ENCODE measurements around the gene ZNF536. TPM values are rescaled to one million over a fixed set of nuclear protein-coding genes. Genes with fewer than 3 reads are reported as not detected.

The ZNF536 gene
- total and polyA plus RNA-seq, 2 of the 4 experiments (the other 2 are of a cell fraction) = not detected

- H3K9me1 ChIP-seq (ENCODE audit: insufficient read depth, low read length) = no peaks in the 10 kb centered on the region
- H3K4me3 ChIP-seq (ENCODE audit: insufficient read depth, low read depth, low read length) = no peak overlapping the region
- H3K18ac ChIP-seq (ENCODE audit: low read depth, low read length) = no peak overlapping the region
- H3K27me3 ChIP-seq (ENCODE audit: control insufficient read depth, insufficient read depth, low read length) = no peaks in the 10 kb centered on the region
- whole genome bisulfite sequencing, 2 experiments (ENCODE audit: extremely low coverage in 2 of 2, insufficient read length in 1 of 2) = 40% methylated on average over 1 of the region's 7 CpGs; no CpG with 5 or more reads in 1 of the 2 experiments
- H2AFZ ChIP-seq (replicated peaks; ENCODE audit: low read length, poor library complexity) = no peak overlapping the region
- H3K23ac ChIP-seq (ENCODE audit: low read depth, low read length) = no peak overlapping the region
- no peak overlapping the region for H2AK9ac ChIP-seq (replicated peaks; ENCODE audit: low read depth, low read length, poor library complexity)
- H4K8ac ChIP-seq (ENCODE audit: low read depth in 2 of 2, low read length in 2 of 2) = no peak overlapping the region
- intact Hi-C loops (cut with micrococcal nuclease) = no loop called here
- H3K27ac ChIP-seq (ENCODE audit: insufficient read depth, low read length) = no peak overlapping the region
- H3K9ac ChIP-seq (ENCODE audit: low read depth, low read length) = no peak overlapping the region
- no peaks in the 10 kb centered on the region for H3K36me3 ChIP-seq (ENCODE audit: control insufficient read depth, insufficient read depth, low read length)
- no peak overlapping the region for H2BK15ac ChIP-seq (ENCODE audit: low read depth, low read length)
- H3K9me3 ChIP-seq (ENCODE audit: control insufficient read depth, insufficient read depth, low read length) = peaks cover 37% of the 10 kb centered on the region
- H2BK5ac ChIP-seq (ENCODE audit: low read depth, low read length, poor library complexity, severe bottlenecking) = no peak overlapping the region
- no peak overlapping the region for H3K4ac ChIP-seq (ENCODE audit: low read depth, low read length)
- no peak overlapping the region for H2AK5ac ChIP-seq (ENCODE audit: low read depth, low read length)
- DNase-seq (no peak), ATAC-seq (ENCODE audit: low read depth) (no peak)
- CTCF ChIA-PET = no interaction called here
- H4K20me1 ChIP-seq (ENCODE audit: insufficient read depth, low read length) = no peaks in the 10 kb centered on the region
- no peak overlapping the region for H3K56ac ChIP-seq (ENCODE audit: extremely low read depth, insufficient read depth, low read length)
- H3K4me2 ChIP-seq (ENCODE audit: low read depth, low read length) = no peak overlapping the region
- H4K91ac ChIP-seq (ENCODE audit: insufficient read depth, low read depth, low read length) = no peak overlapping the region
- BruUV-seq (replicated peaks) = no TSS peak
- TF ChIP-seq NFE2L2 (IDR thresholded peaks at IDR 0.05; ENCODE audit: low read depth, low read length) (no peak), SMC3 (IDR thresholded peaks at IDR 0.05; ENCODE audit: low read depth, low read length) (no peak), POLR2A (IDR thresholded peaks at IDR 0.05; ENCODE audit: low read depth, low read length) (no peak), ELK1 (IDR thresholded peaks at IDR 0.05; ENCODE audit: borderline replicate concordance, low read depth, low read length) (no peak), CEBPB (IDR thresholded peaks at IDR 0.05; ENCODE audit: low read depth, low read length) (no peak), RCOR1 (IDR thresholded peaks at IDR 0.05; ENCODE audit: insufficient replicate concordance, low read length) (no peak), MAZ (IDR thresholded peaks at IDR 0.05; ENCODE audit: borderline replicate concordance, low read depth, low read length) (no peak), MAFK (IDR thresholded peaks at IDR 0.05; ENCODE audit: low read depth, low read length) (no peak), BHLHE40 (IDR thresholded peaks at IDR 0.05; ENCODE audit: low read depth, low read length) (no peak), CTCF (conservative IDR thresholded peaks at IDR 0.05; ENCODE audit: low read depth, low read length) (no peak), FOS (IDR thresholded peaks at IDR 0.05; ENCODE audit: low read depth, low read length) (no peak), USF2 (IDR thresholded peaks at IDR 0.05; ENCODE audit: low read depth, low read length) (no peak), MXI1 (IDR thresholded peaks at IDR 0.05; ENCODE audit: borderline replicate concordance, low read depth, low read length) (no peak), RAD21 (IDR thresholded peaks at IDR 0.05; ENCODE audit: low read length) (no peak), CHD1 (IDR thresholded peaks at IDR 0.05; ENCODE audit: low read depth, low read length) (no peak), RFX5 (IDR thresholded peaks at IDR 0.05; ENCODE audit: low read depth, low read length) (no peak)
- H3K14ac ChIP-seq (replicated peaks; ENCODE audit: low read depth, low read length) = no peak overlapping the region
- no peaks in the 10 kb centered on the region for H3K79me1 ChIP-seq (ENCODE audit: low read depth in 1 of 2, low read length in 2 of 2)
- in situ Hi-C loops (cut with MboI; ENCODE audit: low sequenced_read_pairs) = no loop called here
- H2BK20ac ChIP-seq (ENCODE audit: low read depth, low read length) = no peak overlapping the region
- H2BK120ac ChIP-seq (ENCODE audit: low read depth, low read length) = no peak overlapping the region
- no peak overlapping the region for H4K5ac ChIP-seq (ENCODE audit: low read depth, low read length)
- dilution Hi-C loops (cut with HindIII; ENCODE audit: low sequenced_read_pairs, unreplicated experiment) = no loop called here
- no peaks in the 10 kb centered on the region for H3K4me1 ChIP-seq (ENCODE audit: control insufficient read depth, insufficient read depth, low read length)
- POLR2A ChIA-PET (ENCODE audit: unreplicated experiment) = no interaction called here
Observed at GRCh38 chr19:30479231-30479630, 107.0 kb downstream of the ZNF536 start.

Measured in IMR-90 (cell line).